Raji (cell line): ENCODE results near the gene ABCB1.

ENCODE experiments used
- POLR2A ChIP-seq: IDR thresholded peaks from 2 replicates; pipeline ENCODE4 v1.6.1; 2011; ENCODE audit warnings: low read depth, low read length, control low read depth; ENCODE audit not compliant: insufficient read depth

ABCB1 gene

DNA sequence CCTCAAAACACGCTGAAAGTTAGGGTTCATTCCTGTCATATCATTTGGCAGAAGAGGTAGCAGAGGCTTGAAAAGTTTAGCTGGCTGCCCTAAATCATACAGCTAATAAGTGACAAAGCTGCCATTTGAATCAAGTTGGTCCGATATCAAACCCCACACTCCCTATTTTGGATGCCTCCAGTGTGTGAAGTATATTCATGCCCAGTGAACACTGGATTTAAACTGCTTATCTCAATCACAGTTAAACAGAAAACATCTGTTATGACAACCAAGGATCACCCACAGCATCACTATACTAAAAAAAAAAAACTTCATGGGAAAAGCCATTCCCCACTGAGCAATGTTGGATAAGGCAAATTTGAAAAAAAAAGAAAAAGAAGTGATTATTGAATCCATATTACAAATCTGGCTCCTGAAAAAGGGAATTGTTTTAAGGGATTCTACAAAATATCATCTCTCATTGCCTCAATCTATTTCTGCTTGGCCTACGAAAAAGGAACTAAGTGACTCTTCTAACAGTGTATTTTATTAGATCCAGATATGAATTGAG is 48.3 kb downstream of the ABCB1 start:
- no peak for TF ChIP-seq POLR2A

GRCh38 chr7:87548123-87548919 is 52.4 kb downstream of the ABCB1 start:
- no peak for TF ChIP-seq POLR2A

GRCh38 chr7:87545760-87546159 is 54.9 kb downstream of the ABCB1 start:
- TF ChIP-seq POLR2A = no peak

- no peak for TF ChIP-seq POLR2A
These were observed 57.1 kb downstream of the ABCB1 start for GRCh38 chr7:87543623-87544022.

GRCh38 chr7:87541648-87542047 is 59.0 kb downstream of the ABCB1 start:
- no peak for TF ChIP-seq POLR2A

DNA sequence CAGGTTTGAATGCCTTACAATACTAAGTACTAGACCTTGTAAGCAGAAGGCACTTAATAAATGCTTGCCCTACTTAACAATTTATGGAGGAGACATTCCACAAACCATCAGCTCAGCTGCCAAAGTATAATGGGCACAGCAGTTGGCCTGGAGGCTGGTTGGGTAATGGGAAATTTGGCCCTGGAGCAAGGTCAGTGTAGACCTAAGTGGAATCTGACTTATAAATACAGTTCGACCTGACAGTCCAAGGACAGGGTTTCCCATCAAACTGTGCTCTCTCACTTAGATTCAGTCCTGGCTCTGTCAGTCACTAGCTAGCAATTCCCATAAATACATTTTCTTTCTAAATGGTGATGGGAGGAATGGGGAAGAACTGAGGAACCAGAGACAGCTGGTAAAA is 62.6 kb downstream of the ABCB1 start:
- no peak for TF ChIP-seq POLR2A

DNA sequence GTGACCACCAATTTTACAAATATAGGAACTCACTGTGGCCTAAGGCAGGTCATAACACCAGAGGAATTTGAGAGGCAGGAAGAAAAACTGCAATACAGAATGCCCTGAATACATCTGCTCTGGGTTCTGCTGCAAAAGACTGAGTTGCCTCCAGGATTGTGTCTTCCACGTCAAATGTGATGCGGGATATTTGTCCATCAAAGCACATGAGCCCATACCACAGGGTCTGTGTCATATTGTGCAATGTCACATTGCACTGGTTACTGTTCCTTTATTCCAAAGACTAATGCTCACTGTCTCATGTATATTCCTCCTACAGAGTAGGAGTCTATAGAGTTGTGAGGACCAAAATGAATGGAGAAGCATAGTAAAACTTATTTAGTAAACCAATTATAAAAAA is 66.6 kb downstream of the ABCB1 start:
- no peak for TF ChIP-seq POLR2A

DNA sequence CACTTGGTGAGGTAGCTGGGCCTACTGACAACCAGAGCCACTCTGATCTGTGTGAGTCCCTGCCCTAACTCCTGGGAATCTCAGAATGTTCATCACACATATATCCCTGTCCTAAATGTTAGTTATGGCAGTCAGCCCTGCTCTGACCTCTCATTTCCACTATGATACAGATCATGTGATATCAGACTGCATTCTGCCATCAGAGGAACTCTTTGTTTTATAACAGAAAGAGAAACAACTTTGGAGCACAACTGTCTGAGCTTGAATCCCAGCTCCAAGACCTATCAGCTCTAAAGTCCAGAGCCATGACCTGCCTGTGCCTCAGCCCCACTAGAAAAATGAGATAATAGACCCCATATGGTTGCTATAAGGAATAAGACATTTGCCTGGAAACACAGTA is 70.6 kb downstream of the ABCB1 start:
- no peak for TF ChIP-seq POLR2A

DNA sequence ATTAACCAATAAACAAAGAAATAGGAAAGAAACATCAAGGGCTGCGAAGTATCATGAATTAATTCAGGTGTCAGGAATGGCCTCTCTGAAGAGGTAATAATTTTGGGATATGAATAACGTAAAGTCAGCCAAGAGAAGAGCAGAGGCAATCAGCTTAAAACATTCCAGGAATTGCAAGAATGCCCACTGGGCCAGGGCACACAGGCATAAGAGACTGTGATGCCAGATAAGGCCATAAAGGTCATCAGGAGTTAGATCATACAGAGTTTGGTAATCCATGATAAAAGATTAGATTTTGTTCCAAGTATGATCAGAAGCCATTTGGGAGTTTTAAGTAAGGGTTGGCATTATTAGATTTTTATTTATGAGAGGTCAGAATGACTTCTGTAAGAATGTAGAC is 72.0 kb downstream of the ABCB1 start:
- no peak for TF ChIP-seq POLR2A

DNA sequence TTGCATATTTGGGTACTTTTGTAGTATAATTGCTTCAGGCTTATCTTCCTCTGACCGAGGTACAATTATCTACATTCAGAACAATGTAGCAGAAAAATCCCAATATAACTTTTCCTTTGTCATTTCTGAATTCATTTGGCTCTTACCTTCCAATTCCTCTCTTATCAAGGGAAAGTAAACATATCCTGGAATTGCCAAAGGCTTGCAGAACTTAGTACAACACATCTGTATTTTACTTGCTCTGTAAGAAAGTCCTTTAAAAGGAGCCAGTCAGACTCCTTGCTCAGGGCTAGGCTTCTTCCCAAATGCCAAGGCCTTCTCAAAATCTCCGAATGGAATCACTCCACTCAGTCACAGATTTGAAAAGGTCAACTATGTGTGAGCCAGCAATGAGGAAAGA is 81.9 kb downstream of the ABCB1 start:
- no peak for TF ChIP-seq POLR2A

- TF ChIP-seq POLR2A = no peak
These were observed 82.8 kb downstream of the ABCB1 start for GRCh38 chr7:87517891-87518290.

DNA sequence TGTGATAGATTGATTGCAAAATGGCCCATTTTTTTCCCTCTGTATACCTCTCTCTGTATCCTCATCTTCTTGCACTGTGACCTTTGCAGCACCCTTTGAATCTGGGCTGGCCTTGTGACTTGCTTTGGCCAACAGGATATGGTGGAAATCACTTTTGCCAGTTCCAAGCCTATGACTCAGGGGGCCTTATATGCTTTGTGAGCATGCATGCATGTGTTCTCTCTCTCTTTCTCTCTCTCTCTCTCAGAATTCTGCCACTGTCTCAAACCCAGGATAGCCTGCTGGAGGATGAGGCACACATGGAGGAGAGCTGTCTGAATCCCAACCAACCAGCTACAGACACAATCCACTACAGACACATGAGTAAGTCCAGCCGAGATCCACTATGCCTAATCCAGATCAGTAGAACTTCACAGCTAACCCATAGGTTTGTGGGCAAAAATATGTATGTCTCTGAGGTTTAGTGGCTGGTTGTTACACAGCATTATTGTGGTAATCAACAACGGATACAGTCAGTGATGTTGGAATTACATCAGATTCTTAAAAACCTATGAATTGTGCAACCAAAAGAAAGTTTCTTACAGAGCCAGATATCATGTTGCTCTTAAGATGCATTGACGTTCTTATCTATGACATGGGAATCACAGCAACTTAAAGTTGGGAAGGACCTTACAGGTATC is 83.4 kb downstream of the ABCB1 start:
- no peak for TF ChIP-seq POLR2A

- TF ChIP-seq POLR2A = no peak
These were observed 86.8 kb downstream of the ABCB1 start for GRCh38 chr7:87513735-87514335.

GRCh38 chr7:87512906-87513305 is 87.8 kb downstream of the ABCB1 start:
- no peak for TF ChIP-seq POLR2A

DNA sequence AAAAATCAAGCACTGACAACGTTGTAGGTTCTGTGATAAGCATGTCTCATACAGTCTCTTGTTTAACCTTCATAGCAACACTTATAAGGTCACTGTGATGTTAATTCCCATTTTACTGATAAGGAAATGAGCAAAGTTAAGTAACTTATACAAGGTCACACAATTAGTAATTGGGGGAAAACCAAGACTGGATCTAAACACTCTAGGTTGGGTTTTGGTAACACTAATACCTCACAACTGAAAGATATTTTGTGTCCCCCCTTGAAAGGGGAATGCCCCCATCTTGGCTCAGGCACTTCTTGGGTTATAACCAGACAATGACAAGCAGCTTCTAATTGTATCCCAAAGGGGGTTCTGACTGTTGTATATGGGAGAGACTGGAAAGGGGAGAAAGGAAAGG is 89.2 kb downstream of the ABCB1 start:
- no peak for TF ChIP-seq POLR2A

- TF ChIP-seq POLR2A = no peak
These were observed 90.2 kb downstream of the ABCB1 start for GRCh38 chr7:87510411-87510875.
